Chondrocyte (in vitro differentiated cells): ENCODE results near the gene BOLL. TPM values are rescaled to one million over a fixed set of nuclear protein-coding genes. Genes with fewer than 3 reads are reported as not detected.

Source experiments
- DNase-seq: peaks from one replicate; pipeline ENCODE4 v3.0.0; 2021; ENCODE audit warnings: mixed read lengths, low spot score
- H3K27ac Mint-ChIP-seq: one replicate; pipeline ENCODE4 v1.8.0; 2021; ENCODE audit warnings: mild to moderate bottlenecking, moderate library complexity, mixed read lengths; ENCODE audit not compliant: unreplicated experiment
- H3K27me3 Mint-ChIP-seq: 2 replicates; pipeline ENCODE4 v1.8.0; 2021; ENCODE audit warnings: low read depth, mixed read lengths
- H3K36me3 Mint-ChIP-seq: 2 replicates; pipeline ENCODE4 v1.8.0; 2021; ENCODE audit warnings: low read depth, mixed read lengths
- H3K4me1 Mint-ChIP-seq: 2 replicates; pipeline ENCODE4 v1.8.0; 2021; ENCODE audit warnings: low read depth, mild to moderate bottlenecking, mixed read lengths
- H3K4me3 Mint-ChIP-seq: one replicate; pipeline ENCODE4 v1.8.0; 2021; ENCODE audit warnings: mild to moderate bottlenecking, moderate library complexity, mixed read lengths; ENCODE audit not compliant: unreplicated experiment
- H3K9me3 Mint-ChIP-seq: 2 replicates; pipeline ENCODE4 v1.8.0; 2021; ENCODE audit warnings: low read depth, mixed read lengths
- CTCF ChIP-seq: fragments of 200-600 bp; sonication (generic); IDR thresholded peaks from 2 replicates; pipeline ENCODE4 v1.5.0; 2021; ENCODE audit warnings: antibody characterized with exemption, mild to moderate bottlenecking, moderate library complexity
- total RNA-seq: library from RNA; stranded (reverse); gene quantifications from 3 replicates; pipeline ENCODE4 v1.2.1, GENCODE V29; 2021

BOLL gene
- total RNA-seq, 1 donor from 2014 or later, result not detected

- no peak for DNase-seq
- Mint-ChIP-seq H3K4me1 (no peaks in the 10 kb centered on the region), H3K27me3 (peaks cover 58% of the 10 kb centered on the region), H3K9me3 (peaks cover 4% of the 10 kb centered on the region), H3K4me3 (no peak overlapping the region), H3K27ac (no peak overlapping the region), H3K36me3 (no peaks in the 10 kb centered on the region)
- no peak for TF ChIP-seq CTCF
Measured at GRCh38 chr2:197795277-197795676, 10.2 kb upstream of the BOLL start.

- H3K27ac Mint-ChIP-seq, result no peak overlapping the region
- peaks cover 4% of the 10 kb centered on the region for H3K9me3 Mint-ChIP-seq
- no peak overlapping the region for H3K4me3 Mint-ChIP-seq
- no peaks in the 10 kb centered on the region for H3K36me3 Mint-ChIP-seq
- H3K4me1 Mint-ChIP-seq, result no peaks in the 10 kb centered on the region
- peaks cover 50% of the 10 kb centered on the region for H3K27me3 Mint-ChIP-seq
- DNase-seq, result no peak
- TF ChIP-seq CTCF, result no peak
Measured at GRCh38 chr2:197793456-197793855, 8.3 kb upstream of the BOLL start.

- Mint-ChIP-seq H3K4me3 (no peak overlapping the region), H3K27me3 (peaks cover 31% of the 10 kb centered on the region), H3K4me1 (no peaks in the 10 kb centered on the region), H3K9me3 (no peaks in the 10 kb centered on the region), H3K27ac (no peak overlapping the region), H3K36me3 (no peaks in the 10 kb centered on the region)
- DNase-seq, result peak; percentile 86
- TF ChIP-seq CTCF, result peak; percentile 59
Measured at GRCh38 chr2:197786010-197786877, 1.1 kb upstream of the BOLL start.

GRCh38 chr2:197782126-197782525, 3.0 kb downstream of the BOLL start:
- Mint-ChIP-seq H3K4me3 (no peak overlapping the region), H3K27ac (no peak overlapping the region), H3K4me1 (no peaks in the 10 kb centered on the region), H3K9me3 (no peaks in the 10 kb centered on the region), H3K36me3 (no peaks in the 10 kb centered on the region), H3K27me3 (peaks cover 24% of the 10 kb centered on the region)
- no peak for DNase-seq
- TF ChIP-seq CTCF, result no peak

- H3K27me3 Mint-ChIP-seq, result peaks cover 22% of the 10 kb centered on the region
- H3K4me1 Mint-ChIP-seq, result no peaks in the 10 kb centered on the region
- H3K36me3 Mint-ChIP-seq, result no peaks in the 10 kb centered on the region
- DNase-seq, result no peak
- TF ChIP-seq CTCF, result no peak
- H3K9me3 Mint-ChIP-seq, result no peaks in the 10 kb centered on the region
- H3K27ac Mint-ChIP-seq, result no peak overlapping the region
- H3K4me3 Mint-ChIP-seq, result no peak overlapping the region
Measured at GRCh38 chr2:197779261-197779660, 5.9 kb downstream of the BOLL start.
